CD4-positive, CD25-positive, alpha-beta regulatory T cell (primary cell): ENCODE measurements around the gene CST11. TPM values are rescaled to one million over a fixed set of nuclear protein-coding genes. Genes with fewer than 3 reads are reported as not detected.

Experiments used
- ATAC-seq, 2 donors: fragments of 150-1000 bp; cut with Tn5 transposase; one replicate each; pipeline ENCODE4 v1.10.0; 2021; ENCODE audit warnings: low read depth in 2 of 2, moderate number of reproducible peaks in 2 of 2, moderate library complexity in 1 of 2
- DNase-seq, 3 donors: peaks; one replicate each; pipeline versions ENCODE4 v3.0.0 to v3.0.0-alpha.2; 2012 to 2022; ENCODE audit warnings: mixed read lengths in 1 of 3
- H3K27ac ChIP-seq: one replicate; pipeline ENCODE4 v1.7.0; 2013; ENCODE audit warnings: mild to moderate bottlenecking, low read length; ENCODE audit not compliant: insufficient read depth, poor library complexity, severe bottlenecking
- H3K27me3 ChIP-seq: one replicate; pipeline ENCODE4 v1.7.0; 2013; ENCODE audit warnings: low read length; ENCODE audit not compliant: control insufficient read depth, insufficient read depth
- H3K36me3 ChIP-seq: one replicate; pipeline ENCODE4 v1.7.0; 2013; ENCODE audit warnings: mild to moderate bottlenecking, low read length, moderate library complexity; ENCODE audit not compliant: control insufficient read depth, insufficient read depth
- H3K4me1 ChIP-seq: 2 replicates; pipeline ENCODE4 v1.7.0; 2013; ENCODE audit warnings: mild to moderate bottlenecking, low read length; ENCODE audit not compliant: insufficient read depth, control insufficient read depth, poor library complexity, severe bottlenecking
- H3K4me3 ChIP-seq: one replicate; pipeline ENCODE4 v1.7.0; 2013; ENCODE audit warnings: low read depth, mild to moderate bottlenecking, low read length, moderate library complexity
- H3K9me3 ChIP-seq, 2 experiments: 1 replicate in 1 of 2; 2 replicates in 1 of 2; pipeline ENCODE4 v1.7.0; 2013; ENCODE audit warnings: low read length in 2 of 2, mild to moderate bottlenecking in 1 of 2, moderate library complexity in 1 of 2; ENCODE audit not compliant: control insufficient read depth in 2 of 2
- H3K27ac Mint-ChIP-seq, 3 donors: one replicate each; pipeline ENCODE4 v1.8.0; 2020 to 2022; ENCODE audit warnings: mild to moderate bottlenecking in 3 of 3, mixed read lengths in 3 of 3, moderate library complexity in 2 of 3
- H3K27me3 Mint-ChIP-seq: one replicate; pipeline ENCODE4 v1.8.0; 2022; ENCODE audit warnings: mild to moderate bottlenecking, mixed read lengths
- H3K36me3 Mint-ChIP-seq: one replicate; pipeline ENCODE4 v1.8.0; 2020; ENCODE audit warnings: mixed read lengths
- H3K4me1 Mint-ChIP-seq, 4 donors: one replicate each; pipeline ENCODE4 v1.8.0; 2020 to 2022; ENCODE audit warnings: mixed read lengths in 4 of 4, mild to moderate bottlenecking in 1 of 4
- H3K4me3 Mint-ChIP-seq, 4 donors: one replicate each; pipeline ENCODE4 v1.8.0; 2020 to 2022; ENCODE audit warnings: mild to moderate bottlenecking in 4 of 4, mixed read lengths in 4 of 4, moderate library complexity in 3 of 4
- H3K9me3 Mint-ChIP-seq, 7 donors: one replicate each; pipeline ENCODE4 v1.8.0; 2020 to 2022; ENCODE audit warnings: mixed read lengths in 7 of 7, mild to moderate bottlenecking in 3 of 7, moderate library complexity in 2 of 7
- polyA plus RNA-seq, 4 donors: library from polyadenylated mRNA; unstranded; fragments of 300-500 nt; fragmentation: Illumina TruSeq; gene quantifications; one replicate each; pipeline ENCODE4 v1.2.3, GENCODE V29; 2021
- total RNA-seq: library from RNA; stranded (reverse); gene quantifications from one replicate; pipeline ENCODE4 v1.2.3, GENCODE V29; 2022

Gene CST11, protein sequence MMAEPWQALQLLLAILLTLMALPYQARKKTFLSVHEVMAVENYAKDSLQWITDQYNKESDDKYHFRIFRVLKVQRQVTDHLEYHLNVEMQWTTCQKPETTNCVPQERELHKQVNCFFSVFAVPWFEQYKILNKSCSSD
- not detected for total RNA-seq
- polyA plus RNA-seq = not detected

DNA sequence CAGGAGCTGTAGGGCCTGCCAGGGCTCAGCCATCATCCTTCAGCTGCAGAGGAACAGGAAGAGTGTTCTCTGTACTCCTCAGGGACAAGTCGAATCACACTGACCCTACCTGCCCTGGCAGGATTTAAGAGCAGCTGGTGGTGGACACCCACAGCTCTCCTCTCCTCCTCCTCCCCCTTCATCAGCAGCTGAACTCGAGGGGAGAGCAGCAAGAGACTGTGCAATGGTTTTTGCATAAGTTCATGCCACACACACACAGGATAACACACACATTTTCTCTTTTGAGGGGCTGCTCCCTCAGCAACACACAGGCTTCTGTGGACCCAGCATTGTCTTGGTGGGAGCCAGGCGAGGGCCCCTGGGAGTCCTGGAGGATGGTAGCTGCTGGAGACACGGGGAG lies at the start of gene CST11:
TSS of gene CST11 (minus strand) at position 101 of the 400 bp plus-strand sequence. CDS start at position 36, 65 bp downstream.
- ATAC-seq = no peak
- no peak within 1 kb of the TSS for H3K4me3 Mint-ChIP-seq

DNA sequence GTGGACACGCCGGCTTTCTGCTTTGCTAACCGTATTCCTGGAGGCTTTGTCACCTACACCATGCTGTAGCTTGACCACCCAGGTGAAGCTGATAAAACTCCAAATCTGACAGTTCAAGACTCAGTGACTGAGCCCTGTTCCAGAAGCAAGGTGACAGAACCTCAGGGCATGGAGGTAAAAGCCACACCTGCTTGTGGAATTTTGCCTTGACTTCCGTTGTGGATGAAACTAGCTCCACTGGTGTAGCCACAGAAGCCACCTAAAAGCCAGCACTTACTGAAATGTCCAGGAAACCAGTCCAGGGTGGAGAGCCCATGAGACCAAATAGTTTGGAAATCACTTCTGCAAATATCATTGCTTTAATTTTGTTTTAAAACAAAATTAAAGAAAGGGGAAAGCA lies 49.2 kb upstream of the CST11 start:
- no peak overlapping the region for H3K27ac ChIP-seq
- no peaks in the 10 kb centered on the region for H3K27me3 ChIP-seq
- H3K27ac Mint-ChIP-seq = no peak overlapping the region
- H3K36me3 Mint-ChIP-seq = no peaks in the 10 kb centered on the region
- H3K27me3 Mint-ChIP-seq = no peaks in the 10 kb centered on the region
- DNase-seq = no peak
- H3K36me3 ChIP-seq = no peaks in the 10 kb centered on the region
- H3K4me3 ChIP-seq = no peak overlapping the region
- H3K4me1 Mint-ChIP-seq = no peaks in the 10 kb centered on the region
- no peak overlapping the region for H3K4me3 Mint-ChIP-seq
- no peak for ATAC-seq
- no peaks in the 10 kb centered on the region for H3K4me1 ChIP-seq
- H3K9me3 Mint-ChIP-seq = peaks cover 0 to under 1% (median 0%) of the 10 kb centered on the region in 7 donors
- H3K9me3 ChIP-seq = no peaks in the 10 kb centered on the region

More for the DNA sequence above, at the start of gene CST11:
- DNase-seq = no peak
- Histone ChIP-seq H3K36me3 (no peaks in the 10 kb centered on the region), H3K4me3 (no peak within 1 kb of the TSS), H3K9me3 (no peaks in the 10 kb centered on the region), H3K27ac (no peak within 1 kb of the TSS), H3K4me1 (peaks cover 5% of the 10 kb centered on the region), H3K27me3 (no peaks in the 10 kb centered on the region)
- no peak within 1 kb of the TSS for H3K27ac Mint-ChIP-seq
- H3K27me3 Mint-ChIP-seq = peaks cover 5% of the 10 kb centered on the region
- no peaks in the 10 kb centered on the region for H3K36me3 Mint-ChIP-seq
- peaks cover 0 to 17% (median 7%) of the 10 kb centered on the region in 4 donors for H3K4me1 Mint-ChIP-seq
- no peaks in the 10 kb centered on the region for H3K9me3 Mint-ChIP-seq

DNA sequence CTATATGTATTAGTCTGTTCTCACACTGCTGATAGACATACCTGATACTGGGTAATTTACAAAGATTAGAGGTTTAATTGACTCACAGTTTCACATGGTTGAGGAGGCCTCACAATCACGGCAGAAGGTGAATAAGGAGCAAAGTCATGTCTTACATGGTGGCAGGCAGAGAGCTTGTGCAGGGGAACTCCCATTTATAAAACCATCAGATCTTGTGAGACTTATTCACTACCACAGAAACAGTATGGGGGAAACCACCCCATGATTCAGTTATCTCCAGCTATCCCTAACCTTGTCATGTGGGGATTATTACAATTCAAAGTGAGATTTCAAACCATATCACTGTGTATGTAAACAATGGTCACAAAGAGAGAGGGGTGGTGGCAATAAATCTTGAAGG lies 44.9 kb upstream of the CST11 start:
- ATAC-seq (no peak), DNase-seq (no peak)
- no peaks in the 10 kb centered on the region for H3K27me3 Mint-ChIP-seq
- Histone ChIP-seq H3K9me3 (no peaks in the 10 kb centered on the region), H3K4me3 (no peak overlapping the region), H3K4me1 (no peaks in the 10 kb centered on the region), H3K27ac (no peak overlapping the region), H3K27me3 (no peaks in the 10 kb centered on the region), H3K36me3 (no peaks in the 10 kb centered on the region)
- no peak overlapping the region for H3K27ac Mint-ChIP-seq
- H3K4me1 Mint-ChIP-seq = no peaks in the 10 kb centered on the region
- no peaks in the 10 kb centered on the region for H3K36me3 Mint-ChIP-seq
- peaks cover 0 to 3% (median 2%) of the 10 kb centered on the region in 7 donors for H3K9me3 Mint-ChIP-seq
- no peak overlapping the region for H3K4me3 Mint-ChIP-seq

DNA sequence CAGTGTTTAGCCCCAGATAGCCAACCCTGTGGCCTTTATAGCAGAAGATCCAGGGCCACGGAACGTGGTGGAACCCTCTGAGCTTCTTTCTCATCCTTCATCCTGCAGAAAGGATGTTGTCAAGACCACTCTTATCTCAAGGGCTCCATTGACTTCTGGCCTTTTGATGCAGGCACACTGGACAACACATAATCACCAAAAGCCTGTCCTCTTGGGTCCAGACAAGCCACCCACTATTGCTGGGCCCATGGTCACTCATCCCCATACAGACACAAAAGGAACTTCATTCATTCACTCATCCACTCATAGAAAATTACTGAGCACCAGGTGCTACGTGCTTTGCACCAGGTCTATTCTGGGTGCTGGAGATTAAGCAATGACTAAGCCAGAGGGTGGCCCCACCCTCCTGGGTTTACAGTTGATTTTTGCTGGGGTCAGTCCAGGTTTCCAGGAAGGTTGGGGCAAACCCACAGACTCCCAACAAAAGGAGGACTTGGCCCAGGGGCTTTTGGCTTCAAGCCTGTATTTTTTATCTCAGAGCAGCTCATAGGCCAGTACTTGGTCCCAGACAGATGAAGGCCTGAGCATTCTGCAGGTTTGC lies 40.6 kb upstream of the CST11 start:
- peaks cover 0 to 3% (median 2%) of the 10 kb centered on the region in 7 donors for H3K9me3 Mint-ChIP-seq
- no peak overlapping the region for H3K4me3 Mint-ChIP-seq
- Histone ChIP-seq H3K9me3 (no peaks in the 10 kb centered on the region), H3K4me3 (no peak overlapping the region), H3K36me3 (no peaks in the 10 kb centered on the region), H3K27me3 (peaks cover 3% of the 10 kb centered on the region), H3K27ac (no peak overlapping the region), H3K4me1 (no peaks in the 10 kb centered on the region)
- no peaks in the 10 kb centered on the region for H3K36me3 Mint-ChIP-seq
- no peaks in the 10 kb centered on the region for H3K4me1 Mint-ChIP-seq
- H3K27ac Mint-ChIP-seq = no peak overlapping the region
- DNase-seq (no peak), ATAC-seq (no peak)
- no peaks in the 10 kb centered on the region for H3K27me3 Mint-ChIP-seq

DNA sequence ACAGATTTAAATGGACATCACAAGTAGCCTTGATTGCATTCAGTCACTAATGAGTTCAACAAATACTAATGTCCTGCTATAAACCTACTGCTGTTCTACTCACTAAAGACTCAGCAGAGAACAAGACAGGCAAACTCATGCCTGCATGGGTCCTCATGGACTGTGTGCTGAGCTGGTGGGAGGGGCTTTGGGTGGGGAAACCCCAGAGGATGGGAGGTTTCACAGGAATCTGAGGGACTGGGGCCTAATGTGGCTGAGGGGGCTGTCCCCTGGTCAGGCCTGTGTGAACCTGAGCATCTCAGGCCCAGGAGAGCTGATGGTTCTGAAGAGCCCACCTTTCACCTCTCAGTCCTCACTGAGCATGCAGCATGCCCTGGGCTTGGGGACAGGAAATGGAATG lies 39.6 kb upstream of the CST11 start:
- Mint-ChIP-seq H3K9me3 (peaks cover 0 to 3% (median 2%) of the 10 kb centered on the region in 7 donors), H3K36me3 (no peaks in the 10 kb centered on the region), H3K4me1 (no peaks in the 10 kb centered on the region), H3K27me3 (peaks cover 4% of the 10 kb centered on the region), H3K27ac (no peak overlapping the region), H3K4me3 (no peak overlapping the region)
- ATAC-seq (no peak), DNase-seq (no peak)
- Histone ChIP-seq H3K27me3 (peaks cover 3% of the 10 kb centered on the region), H3K27ac (no peak overlapping the region), H3K4me3 (no peak overlapping the region), H3K36me3 (no peaks in the 10 kb centered on the region), H3K9me3 (no peaks in the 10 kb centered on the region), H3K4me1 (no peaks in the 10 kb centered on the region)

DNA sequence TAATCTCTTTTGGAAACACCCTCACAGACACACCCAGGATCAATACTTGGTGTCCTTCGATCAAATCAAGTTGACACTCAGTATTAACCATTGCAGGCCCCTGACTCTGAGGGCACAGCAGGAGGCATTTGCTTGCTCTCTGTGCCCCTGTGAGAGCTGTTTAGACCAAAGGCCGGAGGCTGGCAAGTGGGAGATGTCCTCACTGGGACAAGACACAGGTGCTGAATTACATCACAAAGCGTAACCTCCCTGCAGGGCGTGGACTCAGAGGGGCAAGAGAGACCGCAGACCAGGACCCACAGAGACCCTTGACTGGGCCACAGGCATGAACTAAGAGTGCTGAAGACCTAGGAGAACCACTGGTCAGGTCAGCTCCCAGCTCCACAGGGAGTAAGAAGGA lies 38.1 kb upstream of the CST11 start, which contains the start of gene CST8:
TSS of gene CST8 (plus strand) at position 301 of the 400 bp plus-strand sequence. CDS start 551 bp downstream, outside the sequence.
- no peaks in the 10 kb centered on the region for H3K4me1 Mint-ChIP-seq
- H3K4me3 Mint-ChIP-seq = no peak within 1 kb of the TSS
- H3K27me3 Mint-ChIP-seq = peaks cover 7% of the 10 kb centered on the region
- H3K27ac Mint-ChIP-seq = no peak within 1 kb of the TSS
- no peaks in the 10 kb centered on the region for H3K36me3 ChIP-seq
- peaks cover 0 to 2% (median 0%) of the 10 kb centered on the region in 7 donors for H3K9me3 Mint-ChIP-seq
- H3K27me3 ChIP-seq = peaks cover 3% of the 10 kb centered on the region
- no peak within 1 kb of the TSS for H3K4me3 ChIP-seq
- DNase-seq = no peak
- no peak within 1 kb of the TSS for H3K27ac ChIP-seq
- H3K36me3 Mint-ChIP-seq = no peaks in the 10 kb centered on the region
- H3K4me1 ChIP-seq = no peaks in the 10 kb centered on the region
- no peaks in the 10 kb centered on the region for H3K9me3 ChIP-seq
- no peak for ATAC-seq

DNA sequence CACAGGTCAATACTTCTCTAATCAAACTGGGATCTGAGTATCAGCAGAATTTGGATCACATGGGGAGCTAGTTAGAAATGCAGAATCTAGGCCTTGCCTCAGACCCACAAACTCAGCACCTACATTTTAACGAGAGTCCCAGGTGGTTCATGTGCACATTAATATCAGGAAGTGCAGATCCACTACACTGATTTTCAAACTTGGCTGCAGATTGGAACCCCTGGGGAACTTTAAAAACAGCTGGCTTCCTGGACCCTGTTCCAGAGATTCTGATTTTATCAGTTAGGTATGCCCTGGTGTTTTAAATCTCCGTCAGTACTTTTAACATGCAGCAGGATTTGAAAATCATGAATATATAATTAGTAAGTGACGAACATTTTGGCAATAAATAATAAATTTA lies 36.3 kb upstream of the CST11 start:
- Histone ChIP-seq H3K27me3 (peaks cover 4% of the 10 kb centered on the region), H3K4me3 (no peak overlapping the region), H3K9me3 (no peaks in the 10 kb centered on the region), H3K36me3 (no peaks in the 10 kb centered on the region), H3K27ac (no peak overlapping the region), H3K4me1 (no peaks in the 10 kb centered on the region)
- ATAC-seq (no peak), DNase-seq (no peak)
- no peaks in the 10 kb centered on the region for H3K4me1 Mint-ChIP-seq
- peaks cover 0 to 4% (median 0%) of the 10 kb centered on the region in 7 donors for H3K9me3 Mint-ChIP-seq
- no peak overlapping the region for H3K27ac Mint-ChIP-seq
- H3K4me3 Mint-ChIP-seq = no peak overlapping the region
- H3K36me3 Mint-ChIP-seq = no peaks in the 10 kb centered on the region
- peaks cover 8% of the 10 kb centered on the region for H3K27me3 Mint-ChIP-seq

DNA sequence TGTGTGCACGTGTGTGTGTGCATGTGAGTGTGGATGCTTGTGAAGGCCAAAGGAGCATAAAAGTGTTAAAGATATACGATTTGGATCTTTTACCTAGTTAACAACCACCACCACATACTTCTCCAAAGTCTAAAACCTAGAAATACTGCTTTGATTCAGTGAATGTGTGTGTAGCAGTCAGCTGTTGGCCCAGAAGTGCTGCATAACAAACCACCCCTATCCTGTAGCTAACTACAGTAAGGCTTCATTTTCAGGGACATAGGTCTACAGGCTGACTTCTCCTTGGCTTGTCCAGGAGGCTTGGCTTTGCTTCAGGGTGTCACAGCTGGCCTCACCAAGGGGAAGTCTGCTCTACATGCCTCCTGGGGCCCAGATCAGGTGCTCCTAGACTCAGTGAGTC lies 35.8 kb upstream of the CST11 start:
- H3K27me3 ChIP-seq = peaks cover 4% of the 10 kb centered on the region
- Mint-ChIP-seq H3K27me3 (peaks cover 8% of the 10 kb centered on the region), H3K4me3 (no peak overlapping the region), H3K4me1 (no peaks in the 10 kb centered on the region), H3K27ac (no peak overlapping the region), H3K9me3 (peaks cover 0 to 4% (median 0%) of the 10 kb centered on the region in 7 donors), H3K36me3 (no peaks in the 10 kb centered on the region)
- H3K9me3 ChIP-seq = no peaks in the 10 kb centered on the region
- H3K4me3 ChIP-seq = no peak overlapping the region
- no peaks in the 10 kb centered on the region for H3K36me3 ChIP-seq
- DNase-seq (no peak), ATAC-seq (no peak)
- H3K4me1 ChIP-seq = no peaks in the 10 kb centered on the region
- H3K27ac ChIP-seq = no peak overlapping the region
